Non-pigmented ciliary epithelial cell (primary cell): ENCODE data around the gene CD200R1.

Source experiments
- DNase-seq: peaks from one replicate; pipeline ENCODE4 v3.0.0-alpha.2; 2010; ENCODE audit warnings: low read depth

CD200R1 gene, protein sequence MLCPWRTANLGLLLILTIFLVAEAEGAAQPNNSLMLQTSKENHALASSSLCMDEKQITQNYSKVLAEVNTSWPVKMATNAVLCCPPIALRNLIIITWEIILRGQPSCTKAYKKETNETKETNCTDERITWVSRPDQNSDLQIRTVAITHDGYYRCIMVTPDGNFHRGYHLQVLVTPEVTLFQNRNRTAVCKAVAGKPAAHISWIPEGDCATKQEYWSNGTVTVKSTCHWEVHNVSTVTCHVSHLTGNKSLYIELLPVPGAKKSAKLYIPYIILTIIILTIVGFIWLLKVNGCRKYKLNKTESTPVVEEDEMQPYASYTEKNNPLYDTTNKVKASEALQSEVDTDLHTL

DNA sequence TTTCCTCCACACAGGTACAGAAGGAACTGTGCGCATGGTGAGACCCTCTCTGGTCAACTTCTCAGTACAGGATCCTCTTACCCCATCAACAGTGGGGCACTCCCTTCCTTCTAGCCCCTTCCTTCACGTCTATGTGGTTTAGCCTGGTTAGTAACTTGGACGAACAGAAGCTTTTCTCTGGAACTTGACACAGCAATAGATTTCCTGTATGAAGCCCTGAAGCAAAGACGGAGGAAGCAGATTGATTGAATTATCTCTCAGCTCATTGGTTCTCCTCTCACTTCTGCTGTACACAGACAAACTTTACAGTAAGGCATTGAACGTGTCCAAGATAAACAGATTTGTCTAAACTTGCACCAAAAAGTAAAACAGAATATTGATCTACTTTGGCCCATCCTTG lies at the start of gene CD200R1:
Gene CD200R1 (minus strand): TSS at position 210 of the 400 bp plus-strand sequence. CDS start 246 bp downstream, outside the sequence.
- no peak for DNase-seq

GRCh38 chr3:113021471-113021870 lies 46.6 kb upstream of the CD200R1 start:
- no peak for DNase-seq

DNA sequence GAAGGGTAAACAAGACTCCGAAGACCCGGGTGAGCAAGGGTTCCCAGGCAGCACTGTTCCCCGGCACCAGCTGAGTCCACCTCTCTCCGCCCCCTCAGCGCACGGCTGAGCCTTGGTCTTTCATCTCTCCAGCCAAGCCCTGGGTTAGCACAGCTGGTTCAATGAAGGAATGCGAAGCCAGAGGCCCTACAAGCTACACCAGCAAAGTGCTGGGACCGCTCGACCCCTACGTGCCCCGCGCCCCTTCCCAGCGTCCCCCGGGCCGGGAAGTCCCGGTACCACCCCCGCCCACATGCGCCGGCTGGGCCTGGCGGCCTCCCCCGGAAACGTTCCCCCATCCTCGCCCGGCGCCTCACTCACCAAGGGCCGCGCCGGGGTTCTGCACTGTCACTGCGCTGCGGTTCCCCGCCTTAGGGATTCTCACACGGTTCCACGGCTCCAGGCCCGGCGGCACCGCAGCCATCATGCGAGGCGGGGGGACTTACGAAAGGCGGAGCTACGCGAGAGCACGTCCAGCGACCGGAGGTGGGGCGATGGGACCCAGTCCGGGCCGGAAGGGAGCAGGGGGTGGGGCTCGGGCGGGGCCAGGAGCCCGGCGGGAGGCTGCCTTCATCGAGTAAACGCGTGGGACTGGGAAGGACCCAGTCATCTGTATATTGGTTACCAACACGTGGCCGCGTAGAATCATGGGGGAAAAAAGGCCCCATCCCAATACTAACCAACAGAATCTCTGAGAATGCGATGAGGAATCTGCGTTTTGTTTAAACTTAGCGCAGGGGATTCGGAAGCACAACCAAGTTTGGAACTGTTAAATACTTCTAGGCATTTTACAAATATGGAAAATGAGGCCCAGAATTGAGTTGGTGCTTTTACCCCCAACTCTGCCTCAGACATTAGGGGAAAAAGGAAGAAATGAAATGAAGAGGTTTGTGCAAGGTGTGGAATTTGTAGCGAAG lies 44.6 kb upstream of the CD200R1 start:
- peak; percentile 73 for DNase-seq

DNA sequence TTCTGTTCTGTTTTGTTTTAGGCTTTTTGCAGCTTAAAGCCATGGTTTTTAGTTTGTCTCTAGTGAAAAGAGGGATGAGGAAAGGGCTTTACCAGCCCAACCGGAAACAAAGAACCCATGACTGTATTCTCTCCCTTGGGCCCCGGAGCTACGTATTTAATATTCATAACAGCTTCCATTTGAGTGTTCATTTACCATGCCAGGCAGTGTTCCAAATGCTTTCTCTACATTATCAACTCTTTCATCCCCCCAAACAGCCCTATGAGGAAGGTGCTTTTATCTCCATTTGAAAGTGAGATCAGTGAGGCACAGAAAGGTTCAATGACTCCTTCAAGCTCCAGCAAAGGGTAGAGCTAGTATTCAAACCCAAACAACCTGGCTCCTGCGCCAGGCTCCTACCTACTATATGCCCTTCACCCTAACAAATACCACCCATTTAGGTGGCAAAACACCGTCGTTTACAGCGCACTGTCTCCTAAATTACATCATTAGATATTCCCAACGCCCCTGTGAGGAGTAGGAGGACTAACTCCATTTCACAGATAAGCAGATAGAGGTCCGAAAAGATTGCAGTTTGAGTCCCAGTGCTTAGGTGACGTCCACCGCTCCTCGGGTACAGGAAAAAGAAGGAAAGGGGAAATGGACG lies 43.8 kb upstream of the CD200R1 start:
- no peak for DNase-seq

- no peak for DNase-seq
These were observed 38.7 kb upstream of the CD200R1 start for GRCh38 chr3:113013593-113013992.

DNA sequence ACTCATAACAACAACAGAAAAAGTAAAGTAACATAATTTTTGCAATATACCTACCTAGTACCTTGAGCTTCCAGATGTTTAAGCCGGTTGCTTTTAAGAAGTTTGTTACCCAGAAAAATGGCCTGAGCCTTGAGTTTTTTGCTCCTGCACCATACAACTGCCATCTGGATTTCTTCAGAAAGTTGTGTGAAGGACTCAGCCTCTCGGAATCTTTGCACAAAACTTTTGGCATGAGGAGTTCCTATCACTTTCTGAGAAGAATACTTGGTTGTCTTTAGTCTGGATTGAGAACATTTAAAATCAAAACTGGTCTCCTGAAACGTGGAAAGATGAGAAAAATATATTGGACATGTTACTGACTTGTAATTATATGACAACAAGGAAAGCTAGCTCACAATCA lies 33.2 kb upstream of the CD200R1 start:
- DNase-seq = no peak

DNA sequence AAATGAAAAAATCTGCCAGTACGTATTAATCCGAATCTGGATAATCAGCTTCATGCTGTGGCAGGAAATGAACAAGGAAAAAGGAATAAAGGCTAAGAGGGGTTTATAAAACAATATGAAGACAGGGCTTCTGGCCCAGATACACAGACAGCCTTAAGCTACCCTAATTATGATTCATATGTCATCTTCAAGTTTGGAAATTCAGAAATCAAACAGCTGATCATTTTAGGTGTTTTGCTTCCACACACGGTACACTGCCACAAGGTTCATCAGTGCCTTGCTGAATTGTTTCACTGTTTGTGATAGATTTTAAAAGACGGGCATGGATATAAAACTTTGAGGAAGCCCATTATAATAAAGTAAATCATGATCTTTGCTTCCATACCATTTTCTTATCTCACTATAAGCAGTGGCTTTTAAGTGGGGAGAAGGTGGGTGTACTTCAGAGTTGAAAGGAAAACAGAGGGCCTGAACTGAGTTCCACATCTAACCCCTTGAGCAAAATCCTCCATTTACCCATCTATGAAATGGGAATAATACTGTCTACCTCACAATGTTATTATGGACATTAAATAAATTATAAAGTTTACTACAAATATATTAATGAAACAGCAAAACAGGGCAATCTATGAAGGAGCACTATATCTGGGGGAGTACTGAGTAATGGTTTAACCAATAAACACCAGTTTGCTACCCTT lies 31.6 kb upstream of the CD200R1 start:
- DNase-seq = no peak

DNA sequence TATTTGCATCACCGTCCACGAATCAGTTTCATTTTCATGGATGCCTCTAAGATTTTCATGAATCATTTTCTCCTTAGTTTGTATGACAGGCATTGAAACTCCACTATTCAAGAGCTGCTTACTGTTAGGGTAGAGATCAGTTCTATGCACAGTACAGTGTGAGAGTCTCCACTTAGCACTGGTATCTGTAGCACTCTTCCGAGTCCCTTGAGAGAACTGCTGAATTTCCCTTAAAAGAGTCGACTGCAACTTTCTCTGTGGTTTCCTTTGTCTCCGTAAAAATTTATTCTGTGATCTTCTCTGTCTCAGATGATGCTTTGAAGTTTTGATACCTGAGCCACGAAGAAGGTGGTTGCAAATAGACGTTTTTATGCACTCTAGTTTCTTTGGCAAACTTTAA lies 30.7 kb upstream of the CD200R1 start:
- DNase-seq = no peak

DNA sequence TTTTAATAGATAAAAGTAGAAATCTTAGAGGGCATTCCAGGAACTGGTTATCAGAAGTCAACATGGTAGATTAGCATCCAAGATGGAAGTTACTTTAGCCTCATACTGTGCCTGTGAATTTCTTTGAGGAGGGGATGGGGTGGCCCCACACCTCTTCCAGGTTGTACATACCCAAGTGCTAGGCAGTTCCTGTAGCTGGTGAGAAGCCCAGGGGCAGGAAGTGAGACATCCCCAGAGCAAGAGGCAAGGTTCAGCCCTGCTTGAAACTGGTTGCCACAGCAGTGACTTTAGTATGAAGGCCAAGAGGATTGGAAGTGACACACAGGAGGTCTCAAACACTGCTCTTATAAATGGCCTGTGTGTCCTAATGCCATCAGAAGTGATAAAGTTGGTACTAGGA lies 27.8 kb upstream of the CD200R1 start:
- DNase-seq = no peak

GRCh38 chr3:113002037-113002436 lies 27.1 kb upstream of the CD200R1 start:
- DNase-seq = no peak

DNA sequence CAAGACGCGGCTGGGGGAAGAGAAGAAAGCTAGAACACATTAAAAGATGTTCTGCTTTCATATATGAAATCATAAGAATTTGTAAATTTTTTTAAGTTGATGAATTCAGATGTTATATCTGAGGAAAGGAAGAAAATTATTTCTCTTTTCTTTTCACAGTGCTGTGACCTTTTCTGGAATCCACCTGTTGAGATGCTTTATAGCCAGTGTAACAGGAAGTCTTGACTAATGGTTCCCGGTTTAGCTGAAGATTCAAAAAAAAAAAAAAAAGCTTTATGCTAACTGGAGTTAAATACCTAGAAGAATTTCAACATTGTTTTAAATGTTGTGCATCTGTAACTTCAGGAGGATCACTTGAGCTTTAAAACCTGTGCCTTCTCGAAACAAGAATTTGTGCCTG lies 25.8 kb upstream of the CD200R1 start:
- no peak for DNase-seq

DNA sequence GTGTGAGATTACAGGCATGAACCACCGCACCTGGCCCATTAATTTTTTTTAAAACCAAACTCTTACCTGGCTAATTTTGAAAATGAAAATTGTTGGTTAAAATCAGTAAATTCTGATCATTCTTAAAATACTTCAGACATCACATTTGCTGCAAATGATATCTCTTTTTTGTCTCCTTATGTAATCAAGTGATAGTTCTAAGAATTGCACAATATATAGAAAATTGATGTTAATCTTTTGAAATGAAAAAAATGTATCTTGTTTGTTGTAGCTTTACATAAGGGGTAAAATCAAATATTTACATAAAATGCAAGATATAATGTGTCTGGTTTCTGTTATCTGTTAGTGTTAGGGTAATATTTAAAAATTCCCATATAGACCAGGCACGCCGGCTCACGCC lies 20.9 kb upstream of the CD200R1 start:
- DNase-seq = no peak

DNA sequence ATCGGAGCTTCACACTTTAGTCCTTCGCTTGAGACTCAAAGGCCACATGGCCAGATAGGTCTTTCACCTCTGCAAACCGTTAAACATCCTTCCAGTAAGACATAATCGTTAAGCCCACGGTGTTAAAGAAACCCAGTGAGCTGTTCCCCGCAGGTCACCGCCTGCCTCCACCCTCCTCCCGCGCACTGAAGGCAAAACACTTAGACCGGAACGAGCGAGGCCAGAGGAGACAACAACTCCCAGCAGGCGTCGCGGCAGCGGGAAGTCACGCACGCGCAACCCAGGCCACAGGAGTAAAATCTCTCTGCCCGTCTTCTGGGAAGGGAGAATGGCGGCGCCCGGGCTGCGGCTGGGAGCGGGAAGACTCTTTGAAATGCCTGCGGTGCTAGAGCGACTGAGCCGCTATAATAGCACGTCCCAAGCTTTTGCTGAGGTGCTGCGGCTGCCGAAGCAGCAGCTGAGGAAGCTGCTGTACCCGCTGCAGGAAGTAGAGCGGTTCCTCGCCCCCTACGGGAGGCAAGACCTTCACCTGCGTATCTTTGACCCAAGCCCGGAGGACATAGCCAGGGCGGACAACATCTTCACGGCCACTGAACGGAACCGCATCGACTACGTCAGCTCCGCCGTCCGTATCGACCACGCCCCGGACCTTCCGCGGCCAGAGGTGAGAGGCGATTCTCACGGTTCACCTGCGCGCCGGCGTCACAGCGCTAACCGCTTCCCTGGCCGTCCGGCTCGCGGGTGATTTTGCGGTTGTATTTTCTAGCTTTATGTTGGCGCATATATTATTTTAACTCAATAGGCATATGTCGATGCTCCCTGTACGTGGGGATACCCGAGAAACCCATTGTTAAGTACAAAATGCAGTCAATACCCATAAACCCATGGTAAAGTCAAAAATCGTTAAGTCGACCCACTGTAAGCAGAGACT lies 16.0 kb upstream of the CD200R1 start, which contains the start of gene GTPBP8:
Gene GTPBP8 (plus strand): TSS at position 313 of the 931 bp plus-strand sequence. CDS start 16 bp downstream, at position 329.
- peak; percentile 63 for DNase-seq

GRCh38 chr3:112987710-112988334 lies 12.9 kb upstream of the CD200R1 start:
- no peak for DNase-seq

DNA sequence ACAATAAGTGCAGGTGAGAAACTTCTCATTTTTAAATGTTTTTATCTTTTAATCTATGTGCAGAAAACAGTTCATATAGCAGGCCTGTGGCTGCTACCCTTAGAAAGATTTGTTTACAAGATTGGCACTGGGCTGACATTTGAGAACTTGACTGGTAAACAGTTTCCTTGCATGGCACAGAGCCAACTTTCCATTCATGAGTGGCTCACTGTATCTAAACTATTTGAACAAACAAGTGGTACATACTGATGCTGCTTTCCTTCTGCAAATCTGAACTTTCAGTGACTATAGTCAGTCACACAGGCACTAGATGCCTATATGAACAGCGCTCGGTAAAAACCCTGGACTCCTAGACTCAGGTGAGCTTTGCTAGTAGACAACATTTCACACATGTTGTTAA lies 9.6 kb upstream of the CD200R1 start:
- DNase-seq = no peak

DNA sequence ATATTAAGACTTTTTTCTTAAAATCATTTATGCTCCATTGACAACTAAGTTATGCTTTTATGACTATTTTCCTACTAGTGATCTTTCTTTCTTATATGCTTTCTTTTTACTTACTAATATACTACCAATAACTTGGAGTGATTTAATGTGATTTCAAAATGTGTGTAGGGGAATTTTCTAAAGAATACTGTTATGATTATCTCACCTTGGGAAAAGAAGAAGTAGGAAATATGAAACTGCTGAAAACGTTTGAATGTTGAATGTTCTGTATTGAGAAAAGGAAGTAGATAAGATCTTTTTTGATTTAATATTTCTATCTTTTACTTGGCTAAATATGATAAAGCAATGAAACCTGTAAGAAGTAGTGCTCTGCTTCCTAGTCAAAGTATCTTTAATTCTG lies 7.8 kb upstream of the CD200R1 start:
- no peak for DNase-seq

GRCh38 chr3:112980080-112980479 lies 5.2 kb upstream of the CD200R1 start:
- DNase-seq = no peak

GRCh38 chr3:112979244-112979832 lies 4.4 kb upstream of the CD200R1 start:
- DNase-seq = no peak

- no peak for DNase-seq
These were observed 2.0 kb upstream of the CD200R1 start for GRCh38 chr3:112976953-112977352.

- no peak for DNase-seq
These were observed 1.1 kb upstream of the CD200R1 start for GRCh38 chr3:112976001-112976400.
